Cardiac fibroblast (primary cell): ENCODE measurements around the gene NLRX1.

ENCODE experiments used
- DNase-seq, 2 donors: peaks; one replicate each; pipeline versions ENCODE4 v3.0.0 to v3.0.0-alpha.2; 2010; ENCODE audit warnings: low read depth in 2 of 2
- H3K4me3 ChIP-seq, 2 donors: replicated peaks in 1 of 2; 1 replicate in 1 of 2; 2 replicates in 1 of 2; pipeline ENCODE4 v1.5.1; 2011; ENCODE audit warnings: low read depth in 2 of 2, low read length in 2 of 2, mild to moderate bottlenecking in 2 of 2, moderate library complexity in 1 of 2
- TF ChIP-seq, protein P1 (sequence below): IDR thresholded peaks from one replicate; pipeline ENCODE4 v1.5.1; 2011; ENCODE audit warnings: low read depth, mild to moderate bottlenecking, low read length, inconsistent platforms

NLRX1 gene

DNA sequence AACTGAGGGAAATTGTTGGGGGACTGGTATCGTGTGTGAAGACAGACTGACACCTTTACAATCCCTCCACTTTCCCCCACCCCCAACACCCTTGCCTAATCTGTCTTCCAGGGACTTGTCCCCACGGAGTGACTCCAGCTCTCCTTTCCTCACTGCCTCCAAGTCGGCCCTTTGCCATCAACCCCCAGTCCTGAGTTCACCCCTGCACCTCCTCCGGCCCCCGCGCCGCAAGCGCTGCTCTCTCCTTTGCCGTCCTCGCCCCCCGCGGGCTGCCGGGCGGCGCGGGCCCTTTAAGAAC, 19.9 kb upstream of the NLRX1 start:
- peak overlapping the region; percentile 51 to 60 for H3K4me3 ChIP-seq
- TF ChIP-seq, protein P1, sequence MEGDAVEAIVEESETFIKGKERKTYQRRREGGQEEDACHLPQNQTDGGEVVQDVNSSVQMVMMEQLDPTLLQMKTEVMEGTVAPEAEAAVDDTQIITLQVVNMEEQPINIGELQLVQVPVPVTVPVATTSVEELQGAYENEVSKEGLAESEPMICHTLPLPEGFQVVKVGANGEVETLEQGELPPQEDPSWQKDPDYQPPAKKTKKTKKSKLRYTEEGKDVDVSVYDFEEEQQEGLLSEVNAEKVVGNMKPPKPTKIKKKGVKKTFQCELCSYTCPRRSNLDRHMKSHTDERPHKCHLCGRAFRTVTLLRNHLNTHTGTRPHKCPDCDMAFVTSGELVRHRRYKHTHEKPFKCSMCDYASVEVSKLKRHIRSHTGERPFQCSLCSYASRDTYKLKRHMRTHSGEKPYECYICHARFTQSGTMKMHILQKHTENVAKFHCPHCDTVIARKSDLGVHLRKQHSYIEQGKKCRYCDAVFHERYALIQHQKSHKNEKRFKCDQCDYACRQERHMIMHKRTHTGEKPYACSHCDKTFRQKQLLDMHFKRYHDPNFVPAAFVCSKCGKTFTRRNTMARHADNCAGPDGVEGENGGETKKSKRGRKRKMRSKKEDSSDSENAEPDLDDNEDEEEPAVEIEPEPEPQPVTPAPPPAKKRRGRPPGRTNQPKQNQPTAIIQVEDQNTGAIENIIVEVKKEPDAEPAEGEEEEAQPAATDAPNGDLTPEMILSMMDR = no peak
- DNase-seq = no peak

DNA sequence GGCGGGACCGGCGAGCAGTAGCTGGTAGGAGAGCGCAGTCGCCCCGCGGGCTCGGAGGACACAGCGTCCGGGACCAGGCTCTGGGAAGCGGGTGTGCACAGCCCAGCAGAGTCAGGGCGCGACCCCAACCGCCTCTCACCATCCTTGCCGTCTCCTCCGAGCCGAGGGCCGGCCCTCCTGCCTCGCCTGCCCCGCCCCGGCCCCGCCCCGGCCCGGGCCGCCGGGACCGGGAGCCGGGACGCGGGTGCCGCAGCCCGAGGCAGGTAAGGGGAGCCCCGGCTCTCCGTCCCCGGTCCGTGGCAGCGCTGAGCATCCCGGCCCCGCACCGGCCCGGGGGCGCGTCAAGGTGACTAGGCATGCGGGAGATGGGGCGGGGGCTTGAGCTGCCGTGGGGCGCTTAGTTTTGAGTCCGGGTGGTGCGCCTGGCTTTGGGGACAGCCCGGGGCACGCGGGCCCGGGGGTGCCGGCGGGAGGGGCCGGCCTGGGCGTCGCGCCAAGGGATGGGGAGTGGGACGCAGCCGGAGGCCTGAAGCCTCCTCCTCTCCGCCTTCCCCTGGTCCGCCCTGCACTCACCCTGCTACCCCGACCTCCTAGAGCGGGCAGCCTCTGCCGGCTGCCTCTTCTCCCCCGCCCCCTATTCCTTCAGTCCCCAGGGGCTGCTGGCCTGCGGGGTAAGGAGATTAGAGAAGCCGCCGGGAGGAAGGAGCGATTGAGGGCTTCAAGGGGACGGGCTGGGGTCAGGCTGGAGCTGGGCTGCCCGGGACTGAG, 19.3 kb upstream of the NLRX1 start, which contains the start of gene ABCG4:
Gene ABCG4, plus strand, starts transcription at position 35 of the 768 bp plus-strand sequence. CDS start 914 bp downstream, outside the sequence.
- H3K4me3 ChIP-seq = peak within 1 kb of the TSS; percentile 51 to 60
- DNase-seq = peak in 1 of 2 donors; percentile 16
- TF ChIP-seq, protein P1 = no peak

DNA sequence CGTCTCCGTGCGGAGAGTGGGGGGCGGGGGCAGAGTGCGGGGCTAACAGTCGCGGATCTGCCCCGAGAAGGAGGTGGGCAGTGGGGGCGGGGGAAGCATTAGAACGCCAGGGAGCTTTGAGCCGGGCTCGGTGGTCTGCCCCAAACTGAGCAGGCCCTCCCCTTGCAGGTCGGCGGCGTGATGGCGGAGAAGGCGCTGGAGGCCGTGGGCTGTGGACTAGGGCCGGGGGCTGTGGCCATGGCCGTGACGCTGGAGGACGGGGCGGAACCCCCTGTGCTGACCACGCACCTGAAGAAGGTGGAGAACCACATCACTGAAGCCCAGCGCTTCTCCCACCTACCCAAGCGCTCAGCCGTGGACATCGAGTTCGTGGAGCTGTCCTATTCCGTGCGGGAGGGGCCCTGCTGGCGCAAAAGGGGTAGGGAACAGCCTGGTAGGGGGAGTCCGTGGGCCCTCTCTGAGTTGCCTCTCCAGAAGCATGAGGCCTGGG, 18.7 kb upstream of the NLRX1 start:
- peak overlapping the region in 1 of 2 donors; percentile 51 for H3K4me3 ChIP-seq
- DNase-seq = no peak
- TF ChIP-seq, protein P1 = no peak

DNA sequence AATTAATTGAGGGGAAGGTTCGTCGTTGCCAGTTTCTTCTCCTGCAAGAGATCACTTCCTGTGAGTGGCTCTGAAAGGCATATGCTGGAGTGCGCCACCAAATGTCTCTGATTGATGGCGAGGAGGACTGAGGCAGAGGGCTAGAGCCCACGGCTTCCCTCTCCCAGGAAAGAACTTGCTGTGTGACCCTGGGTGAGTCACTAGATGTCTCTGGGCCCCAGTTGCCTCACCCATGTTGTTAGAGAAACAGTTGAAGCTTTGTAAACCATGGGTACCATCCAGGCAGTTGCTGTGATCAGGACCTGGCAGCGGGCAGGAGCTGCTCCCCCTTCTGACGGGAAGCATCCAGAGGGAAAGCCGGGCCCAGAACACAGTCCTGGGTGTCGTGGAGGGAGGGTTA, 16.5 kb upstream of the NLRX1 start:
- no peak for DNase-seq
- TF ChIP-seq, protein P1 = no peak
- H3K4me3 ChIP-seq = no peak overlapping the region

DNA sequence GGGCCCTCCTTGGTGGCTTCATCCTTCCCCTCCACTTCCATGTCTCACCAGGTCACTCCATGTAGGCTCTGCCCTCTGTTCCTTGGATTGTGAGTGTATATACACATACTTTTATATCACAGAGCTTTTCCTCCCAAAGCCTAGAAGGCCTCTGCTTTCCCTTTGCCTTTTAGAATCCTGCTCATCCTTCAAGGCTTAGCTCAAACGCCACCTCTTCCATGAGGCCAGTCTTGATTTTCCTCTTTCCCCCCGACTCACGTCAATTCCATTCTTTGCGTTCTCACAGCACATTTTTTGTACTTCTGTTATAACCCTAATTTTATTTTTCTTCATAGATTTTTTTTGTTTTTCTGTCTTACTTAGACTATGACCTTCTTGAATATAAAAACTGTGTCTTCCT, 15.9 kb upstream of the NLRX1 start:
- no peak overlapping the region for H3K4me3 ChIP-seq
- TF ChIP-seq, protein P1 = no peak
- no peak for DNase-seq

DNA sequence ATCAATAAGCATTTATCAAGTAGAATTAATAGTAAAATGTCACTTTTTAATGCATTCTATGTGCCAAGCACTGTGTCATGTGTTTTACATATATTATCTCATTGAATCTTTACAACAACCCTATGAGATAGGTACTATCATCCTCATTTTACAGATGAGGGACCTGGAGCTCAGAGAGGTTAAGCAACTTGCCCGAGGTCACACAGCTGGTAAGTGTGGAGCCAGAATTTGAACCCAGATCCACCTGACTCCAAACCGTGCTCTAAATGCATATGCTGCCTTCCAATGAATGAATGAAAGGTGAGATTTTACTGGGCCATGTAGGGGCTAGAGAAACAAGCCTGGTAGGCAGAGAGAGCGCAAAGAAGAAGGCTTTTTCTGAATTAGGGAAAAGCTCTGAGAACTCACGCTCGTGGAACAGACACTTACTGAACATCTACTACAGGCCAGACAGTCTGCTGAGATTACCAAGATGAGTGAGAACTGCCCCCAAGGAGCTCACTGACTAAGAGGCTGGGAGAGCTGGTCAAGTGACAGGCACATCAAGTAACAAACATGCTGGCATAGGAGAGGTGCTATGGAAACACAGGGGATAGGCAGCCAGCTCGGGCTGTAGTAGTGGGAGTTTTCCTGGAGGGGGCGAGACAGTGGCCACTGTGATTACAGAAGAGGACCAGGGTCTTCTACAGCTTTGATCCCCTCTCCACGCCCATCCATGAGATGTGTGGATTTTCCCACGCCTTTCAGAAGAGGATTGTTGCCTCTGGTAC, 15.3 kb upstream of the NLRX1 start:
- TF ChIP-seq, protein P1 = no peak
- no peak overlapping the region for H3K4me3 ChIP-seq
- no peak for DNase-seq
